GM12865 (cell line): ENCODE results near the gene RPL12.

Source experiments
- DNase-seq: peaks from one replicate; pipeline ENCODE4 v3.0.0; 2010; ENCODE audit warnings: low read depth
- H3K4me3 ChIP-seq: 2 replicates; pipeline ENCODE4 v1.5.1; 2011; ENCODE audit warnings: mild to moderate bottlenecking, low read depth, low read length, control low read depth
- CTCF ChIP-seq: IDR thresholded peaks from 2 replicates; pipeline ENCODE4 v1.5.1; 2011; ENCODE audit warnings: low read length, control low read depth, low read depth, inconsistent platforms; ENCODE audit not compliant: insufficient read depth; ENCODE audit errors: missing control alignments

RPL12 gene

DNA sequence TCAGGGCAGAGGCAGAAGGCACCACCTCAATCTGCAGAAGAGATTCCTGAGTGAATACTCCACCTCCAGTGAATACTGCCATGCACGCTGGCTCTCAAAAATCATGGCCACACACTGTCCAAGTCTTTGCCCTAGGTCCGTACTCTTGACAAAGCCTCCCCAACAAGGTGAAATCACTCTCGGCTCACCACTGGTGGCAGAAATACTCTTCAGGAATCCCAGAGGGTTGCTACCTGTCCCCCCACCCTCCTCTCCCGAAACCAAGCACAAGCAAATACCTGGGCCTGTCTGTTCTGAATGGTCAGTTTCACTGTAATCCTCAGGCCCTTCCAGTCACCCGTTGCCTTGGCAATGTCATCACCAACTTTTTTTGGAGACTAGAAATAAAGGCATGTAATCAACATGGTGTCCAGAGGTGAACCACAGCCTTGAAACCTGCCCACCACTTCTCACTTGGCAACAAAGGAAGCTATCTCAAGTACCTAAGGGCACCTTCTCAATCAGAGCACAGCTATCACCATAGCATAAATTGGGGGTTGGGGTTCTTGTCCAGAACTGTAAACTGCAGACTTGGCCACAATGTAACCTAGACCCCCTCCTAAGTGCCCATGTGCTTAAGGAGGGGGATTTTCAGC is 1.8 kb downstream of the RPL12 start:
- H3K4me3 ChIP-seq = peak overlapping the region; percentile 94
- peak; percentile 45 for DNase-seq
- TF ChIP-seq CTCF = no peak

GRCh38 chr9:127448112-127448805 is 2.9 kb downstream of the RPL12 start:
- no peak for TF ChIP-seq CTCF
- no peak for DNase-seq
- H3K4me3 ChIP-seq = no peak overlapping the region

DNA sequence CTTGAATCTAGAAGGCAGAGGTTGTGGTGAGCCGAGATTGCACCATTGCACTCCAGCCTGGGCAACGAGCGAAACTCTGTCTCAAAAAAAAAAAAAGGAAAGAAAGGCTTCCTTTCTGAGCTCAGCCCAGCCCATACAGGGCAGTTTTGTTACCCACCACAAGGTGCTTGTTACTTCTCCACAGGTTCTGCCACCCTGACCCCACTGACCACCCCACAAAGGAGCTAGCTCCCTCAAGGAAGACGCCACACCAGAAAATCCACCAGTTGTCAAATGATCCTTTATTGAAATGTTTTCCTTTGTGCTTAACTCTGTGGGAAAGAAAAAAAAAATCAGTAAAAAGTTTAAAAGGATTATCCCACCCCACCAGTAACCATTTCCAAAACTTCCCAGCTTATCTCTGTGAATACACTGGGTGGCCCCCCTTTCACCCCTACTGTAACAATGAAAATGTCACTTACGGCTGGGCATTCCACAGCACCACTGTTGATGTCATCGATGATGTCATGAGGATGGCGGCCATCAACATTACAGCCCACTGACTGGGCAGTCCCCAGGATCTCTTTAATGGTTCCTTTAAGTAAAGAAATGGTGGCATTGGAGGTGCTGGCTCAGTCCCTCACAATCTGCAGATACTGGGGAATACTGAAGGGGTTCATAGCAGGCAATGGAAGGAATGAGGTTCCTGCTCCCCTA is 3.6 kb downstream of the RPL12 start:
- no peak for TF ChIP-seq CTCF
- DNase-seq = no peak
- H3K4me3 ChIP-seq = no peak overlapping the region

- no peak for DNase-seq
- TF ChIP-seq CTCF = no peak
- H3K4me3 ChIP-seq = no peak overlapping the region
Observed at GRCh38 chr9:127446713-127447415, 4.3 kb downstream of the RPL12 start.

- no peak for TF ChIP-seq CTCF
- H3K4me3 ChIP-seq = no peak overlapping the region
- peak; percentile 53 for DNase-seq
Observed at GRCh38 chr9:127445851-127446712, 5.1 kb downstream of the RPL12 start.

- no peak overlapping the region for H3K4me3 ChIP-seq
- TF ChIP-seq CTCF = no peak
- peak; percentile 54 for DNase-seq
Observed at GRCh38 chr9:127444921-127445850, 6.0 kb downstream of the RPL12 start.
